Stimulated activated CD4-positive, alpha-beta T cell treated with anti-CD3 and anti-CD28 coated beads, Interleukin-4, amount 100 ng/mL, for 4 hours (primary cell): ENCODE measurements around the gene PMS1.
"Not testable (repeated sequence)": the region's sequence is repeated elsewhere in the genome, so short reads cannot be mapped to it uniquely, and the experiment has no call there.

Experiments used
- DNase-seq, 2 experiments: peaks; one replicate each; pipeline ENCODE4 v3.0.0-alpha.2; 2020

PMS1 gene

DNA sequence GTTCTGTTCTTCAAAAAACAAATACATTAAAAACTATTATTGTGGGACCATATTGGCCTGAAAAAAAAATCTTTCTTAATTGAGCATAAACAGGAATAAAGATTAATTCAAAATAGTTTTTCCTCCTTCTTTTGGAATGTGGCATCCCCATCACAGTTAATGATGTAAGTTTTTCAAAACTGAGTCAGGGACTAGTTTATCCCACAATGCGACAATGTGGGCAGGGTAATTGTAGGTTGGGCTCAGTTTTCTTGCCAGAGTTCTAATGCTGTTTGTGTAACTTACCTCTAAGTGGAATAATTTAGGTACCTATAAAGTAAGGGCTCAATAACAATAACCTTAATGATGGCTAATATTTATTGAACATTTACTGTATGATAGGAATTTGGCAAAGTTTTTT is 82.0 kb downstream of the PMS1 start:
- no peak for DNase-seq

DNA sequence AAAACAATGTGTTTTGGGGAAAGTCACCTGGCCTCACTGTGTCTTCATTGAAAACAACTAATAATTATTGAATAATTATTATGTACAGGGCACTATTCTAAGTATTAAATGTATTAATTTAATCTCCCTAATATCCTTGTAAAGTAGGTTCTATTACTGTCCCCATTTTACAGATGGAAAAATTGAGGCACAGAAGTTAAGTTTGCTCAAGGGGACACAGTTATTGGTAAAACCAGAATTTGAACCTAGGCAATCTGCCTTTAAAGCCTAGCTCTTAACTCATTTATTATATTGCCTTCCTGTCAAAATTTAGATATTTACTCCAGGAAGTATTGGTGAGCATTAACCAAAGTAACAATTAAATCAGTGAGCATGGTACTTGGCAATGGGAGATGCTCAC is 84.6 kb downstream of the PMS1 start:
- DNase-seq: no peak

DNA sequence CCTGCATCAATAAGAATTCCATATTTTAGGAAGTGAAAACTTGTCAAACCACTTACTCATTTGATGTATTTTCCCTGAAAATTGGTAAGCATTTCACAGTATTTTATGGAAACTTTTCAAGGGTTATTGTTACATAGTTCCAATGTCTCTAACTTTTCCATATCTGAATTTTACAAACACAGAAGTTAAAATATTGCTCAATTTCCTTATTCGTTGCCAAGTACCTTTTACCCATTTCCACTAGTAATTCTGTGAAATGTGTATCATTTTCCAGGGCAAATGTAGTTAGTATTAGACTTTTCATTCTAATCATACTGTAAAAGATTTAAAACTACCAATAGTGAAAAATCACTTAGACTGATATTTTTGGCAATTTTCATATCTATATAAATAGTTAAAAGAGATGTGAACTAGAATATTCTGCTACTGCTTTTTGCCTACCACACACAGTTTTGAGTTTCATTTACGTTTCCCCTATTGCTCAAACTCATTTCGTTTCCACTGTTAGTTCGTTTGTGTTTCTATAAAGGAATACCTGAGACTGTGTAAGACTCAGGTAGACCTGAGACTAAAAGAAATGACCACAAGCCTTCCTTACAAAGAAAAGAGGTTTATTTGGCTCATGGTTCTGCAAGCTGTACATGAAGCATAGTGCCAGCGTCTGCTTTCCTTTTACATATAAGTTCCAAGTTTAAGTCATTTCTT is 86.3 kb downstream of the PMS1 start:
- no peak for DNase-seq

DNA sequence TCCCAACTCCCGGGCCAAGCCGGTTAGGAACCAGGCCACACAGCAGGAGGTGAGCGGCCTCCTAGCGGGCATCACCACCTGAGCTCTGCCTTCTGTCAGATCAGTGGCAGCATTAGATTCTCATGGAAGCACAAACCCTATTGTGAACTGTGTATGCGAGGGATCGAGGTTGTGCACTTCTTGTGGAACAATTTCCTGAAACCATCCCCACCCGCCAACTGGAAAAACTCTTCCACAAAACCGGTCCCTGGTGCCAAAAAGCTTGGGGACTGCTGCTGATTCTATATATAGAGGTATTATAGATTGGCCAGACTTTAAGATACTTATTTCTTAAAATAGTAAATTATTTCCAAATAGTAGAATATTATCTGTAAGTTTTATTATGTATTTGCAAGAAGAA is 89.4 kb downstream of the PMS1 start:
- no peak for DNase-seq

DNA sequence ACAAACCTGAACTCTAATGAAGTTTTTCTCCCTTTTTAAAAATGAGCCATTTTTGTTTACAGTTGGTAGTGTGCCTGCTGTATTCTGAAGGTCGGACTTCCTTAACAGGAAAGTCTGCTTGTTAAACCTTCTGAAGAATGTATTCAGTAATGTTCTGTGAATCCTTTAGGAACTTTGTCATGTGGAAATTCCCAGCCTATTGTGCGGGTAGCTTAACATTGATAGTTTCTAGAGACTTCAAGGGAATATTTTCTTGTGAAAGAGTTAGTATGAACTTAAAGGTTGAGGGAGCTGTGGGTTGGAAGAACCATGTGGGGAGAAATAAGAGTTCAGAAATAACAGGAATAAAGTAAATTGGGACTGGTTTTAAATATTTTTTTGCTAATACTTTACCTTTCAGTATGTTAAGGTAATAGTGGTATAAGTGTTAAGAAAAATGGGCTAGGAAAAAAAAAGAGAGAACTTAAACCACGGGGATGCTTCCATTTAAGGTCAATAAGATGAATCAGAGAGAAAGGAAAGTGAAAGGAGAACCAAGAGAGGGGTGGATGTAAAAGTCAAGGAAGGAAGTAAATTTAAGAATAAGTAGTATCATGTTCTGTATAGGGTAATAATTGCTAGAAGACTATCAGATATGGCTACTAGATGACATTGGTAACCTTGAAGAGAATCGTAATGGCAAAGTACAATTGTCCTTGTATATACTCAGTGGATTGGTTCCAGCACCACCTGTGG is 90.5 kb downstream of the PMS1 start:
- no peak for DNase-seq

DNA sequence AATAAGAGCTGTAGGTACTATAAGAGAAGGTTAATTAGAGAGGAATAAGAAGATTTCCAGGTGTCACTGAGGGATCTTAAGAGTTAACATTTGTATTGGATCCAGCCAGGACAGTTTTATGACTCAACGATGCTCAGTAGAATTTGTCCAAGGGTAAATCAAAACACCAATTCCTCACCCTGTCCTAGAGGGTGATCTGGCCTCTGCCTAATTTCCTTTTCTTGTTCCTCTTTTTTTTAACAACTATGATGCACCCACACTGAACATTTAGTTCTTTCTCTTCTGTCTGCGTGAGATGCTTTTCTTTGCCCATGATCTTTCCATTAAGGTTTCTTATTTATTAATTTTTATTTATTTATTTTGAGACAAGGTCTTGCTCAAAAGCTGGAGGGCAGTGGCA is 92.0 kb downstream of the PMS1 start:
- no peak for DNase-seq

DNA sequence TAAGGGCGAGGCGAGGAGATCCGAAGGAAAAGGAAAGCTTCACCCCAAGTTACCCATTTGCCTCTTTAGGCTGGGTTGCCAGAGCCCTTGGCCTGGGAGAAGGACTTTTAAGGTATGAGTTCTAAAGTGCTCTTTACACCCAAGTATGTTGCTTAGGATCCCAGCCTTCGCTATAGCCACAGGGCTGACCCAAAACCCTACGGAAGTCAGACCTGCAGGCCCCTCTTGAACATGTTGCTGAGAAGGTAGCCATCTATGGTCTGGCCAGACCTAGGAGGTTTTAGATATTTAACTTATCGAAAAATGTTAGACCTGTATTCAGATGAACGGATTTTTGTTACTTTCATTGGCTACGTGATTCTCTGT is 95.4 kb downstream of the PMS1 start:
- DNase-seq: no peak

DNA sequence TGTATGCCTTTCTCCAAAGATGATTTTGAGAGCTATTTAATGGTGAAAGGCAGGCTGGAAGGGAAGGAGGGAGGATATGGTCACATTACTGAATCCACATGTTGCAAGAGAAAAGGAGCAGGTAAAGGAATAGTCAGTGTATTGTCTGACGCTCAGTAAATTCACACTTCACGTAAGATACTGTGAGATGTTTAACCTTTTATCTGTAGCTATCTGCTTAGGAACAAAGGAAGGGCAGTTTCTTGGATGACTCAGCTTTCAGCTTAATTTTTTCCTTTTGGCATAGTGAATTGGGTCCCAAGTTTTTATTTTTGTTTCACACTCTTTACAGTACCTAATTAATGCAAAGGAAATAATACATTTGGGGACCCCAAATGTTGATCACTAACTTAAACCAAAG is 96.2 kb downstream of the PMS1 start:
- DNase-seq: no peak

DNA sequence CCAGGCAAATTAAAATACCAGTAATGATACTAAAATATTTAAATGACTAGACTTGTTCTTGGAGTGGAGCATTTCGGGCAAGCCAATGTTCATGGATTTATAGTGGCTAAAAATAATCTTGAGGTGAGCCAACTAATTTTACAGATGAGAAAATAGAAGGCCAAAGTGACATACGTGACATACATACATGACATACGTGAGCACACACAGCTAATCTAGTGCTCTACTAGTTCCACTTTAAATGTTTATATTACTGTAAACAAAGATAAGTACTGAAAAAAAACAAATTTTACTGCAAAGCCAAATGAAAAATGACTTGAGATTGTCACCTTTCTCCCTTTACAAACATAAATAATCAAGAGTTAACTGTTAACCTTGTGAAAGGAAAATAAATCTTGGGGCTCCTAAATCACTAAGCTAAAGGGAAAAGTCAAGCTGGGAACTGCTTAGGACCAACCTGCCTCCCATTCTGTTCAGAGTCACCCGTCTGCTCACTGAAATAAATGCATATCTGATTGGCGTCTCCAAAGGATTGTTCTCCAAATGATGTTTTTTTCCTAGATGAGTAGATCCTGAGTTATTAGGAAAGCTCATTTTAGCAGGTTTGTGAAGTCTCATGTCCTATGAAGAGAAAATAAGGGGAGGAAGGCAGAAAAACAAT is 96.7 kb downstream of the PMS1 start:
- DNase-seq: no peak

DNA sequence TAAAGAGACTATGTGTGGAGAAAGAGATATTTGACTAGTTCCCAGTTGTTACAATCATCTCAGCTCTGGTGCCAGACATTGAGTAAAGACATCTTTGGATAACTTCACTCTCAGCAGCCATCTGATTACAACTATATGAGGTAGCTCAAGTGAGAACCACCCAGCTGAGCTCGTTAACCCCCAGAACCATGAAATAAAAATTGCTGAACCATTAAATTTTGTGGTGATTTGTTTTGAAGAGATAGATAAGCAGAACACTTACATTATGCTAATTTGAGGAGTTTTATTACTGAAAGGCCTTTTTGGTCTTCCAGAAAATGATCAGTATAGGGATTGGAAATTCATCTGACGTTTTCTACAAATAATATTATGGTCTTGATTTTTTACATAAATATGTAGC is 101.1 kb downstream of the PMS1 start:
- no peak for DNase-seq

DNA sequence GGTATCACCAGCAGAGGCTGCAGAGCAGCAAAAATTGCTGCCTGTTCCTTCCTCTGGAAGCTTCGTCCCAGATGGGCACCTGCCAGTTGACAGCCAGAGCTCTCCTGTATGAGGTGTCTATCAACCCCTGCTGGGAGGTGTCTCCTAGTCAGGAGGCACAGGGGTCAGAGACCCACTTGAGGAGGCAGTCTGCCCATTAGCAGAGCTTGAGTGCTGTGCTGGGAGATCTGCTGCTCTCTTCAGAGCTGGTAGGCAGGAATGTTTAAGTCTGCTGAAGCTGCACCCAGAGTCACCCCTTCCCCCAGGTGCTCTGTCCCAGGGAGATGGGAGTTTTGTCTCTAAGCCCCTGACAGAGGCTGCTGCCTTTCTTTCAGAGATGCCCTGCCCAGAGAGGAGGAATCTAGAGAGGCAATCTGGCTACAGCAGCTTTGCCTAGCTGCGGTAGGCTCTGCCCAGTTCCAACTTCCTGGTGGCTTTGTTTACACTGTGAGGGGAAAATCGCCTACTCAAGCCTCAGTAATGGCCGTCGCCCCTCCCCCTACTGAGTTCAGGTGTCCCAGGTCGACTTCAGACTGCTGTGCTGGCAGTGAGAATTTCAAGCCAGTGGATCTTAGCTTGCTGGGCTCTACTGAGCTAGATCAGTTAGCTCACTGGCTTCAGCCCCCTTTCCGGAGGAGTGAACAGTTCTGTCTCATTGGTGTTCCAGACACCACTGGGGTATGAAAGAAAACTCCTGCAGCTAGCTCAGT is 108.5 kb downstream of the PMS1 start:
- not testable (repeated sequence) for DNase-seq

DNA sequence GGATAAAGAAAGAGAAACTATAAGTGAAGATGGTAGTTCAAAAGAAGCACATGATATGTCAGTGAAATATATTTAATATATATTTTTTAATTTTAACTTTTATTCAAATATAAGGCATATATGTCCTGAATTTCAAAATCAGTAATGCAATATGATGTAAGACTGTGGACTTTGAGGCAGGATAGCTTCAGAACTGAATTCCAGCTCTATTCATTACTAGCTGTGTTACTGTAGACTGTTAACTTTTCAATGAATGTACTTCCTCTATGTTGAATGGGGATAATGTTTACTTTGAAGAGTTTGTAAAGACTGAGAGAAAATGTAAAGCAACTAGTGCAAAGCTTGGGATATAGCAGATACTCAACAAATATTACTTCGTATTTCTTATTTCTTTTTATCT is 112.6 kb downstream of the PMS1 start:
- no peak for DNase-seq

DNA sequence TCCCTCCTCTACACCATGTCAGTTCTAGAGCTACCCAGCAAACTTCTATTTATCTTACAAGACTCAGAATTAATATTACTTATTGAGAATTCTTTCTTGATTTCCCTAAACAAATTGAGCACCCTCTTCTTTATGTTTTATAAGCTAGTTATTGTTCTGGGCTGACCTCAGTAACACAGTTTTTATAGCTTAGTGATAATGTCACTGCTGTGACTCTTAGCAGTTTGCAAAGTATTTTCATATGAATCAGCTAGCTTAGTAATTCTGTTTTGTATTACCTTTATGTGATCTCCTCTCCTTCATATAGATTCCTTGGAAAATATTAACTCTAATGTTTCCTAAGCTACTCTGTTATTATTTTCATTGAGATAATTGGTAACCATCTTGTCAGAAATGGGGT is 114.9 kb downstream of the PMS1 start:
- no peak for DNase-seq

DNA sequence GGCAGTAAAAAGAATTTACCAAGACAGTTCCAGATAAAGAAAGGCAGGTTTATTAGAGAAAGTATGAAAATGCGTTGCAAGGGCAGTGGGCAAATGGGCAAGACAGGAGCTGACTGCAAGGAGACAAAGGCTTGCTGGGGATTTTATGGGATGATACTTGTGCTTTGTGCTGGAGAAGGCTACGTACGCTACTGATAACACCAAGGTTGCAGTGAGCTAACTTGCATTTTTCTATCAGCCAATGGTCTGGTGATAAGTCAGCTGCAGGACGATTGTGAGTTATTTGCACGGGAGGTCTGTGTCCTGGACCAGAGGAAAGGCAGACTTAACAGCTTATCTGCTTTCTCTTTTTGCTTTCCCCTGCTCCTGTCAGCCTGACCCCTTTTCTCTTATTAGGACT is 116.5 kb downstream of the PMS1 start:
- no peak for DNase-seq

DNA sequence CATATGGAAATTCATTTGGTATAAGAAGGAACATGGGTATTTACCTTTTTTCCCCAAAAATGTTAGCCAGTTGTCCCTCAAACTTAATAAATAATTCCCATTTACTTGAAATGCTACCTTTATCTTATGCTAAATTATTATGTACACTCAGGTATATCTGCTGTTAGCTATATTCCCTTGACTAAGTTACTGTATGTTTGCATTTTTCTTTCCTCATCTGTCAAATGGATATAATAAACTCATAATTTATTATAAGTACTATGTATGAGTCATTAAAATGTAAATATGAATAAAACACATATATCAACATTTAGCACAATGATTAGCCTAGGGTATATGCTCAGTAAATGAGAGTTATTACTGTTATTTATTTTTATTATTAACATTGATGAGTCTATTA is 117.4 kb downstream of the PMS1 start:
- no peak for DNase-seq

DNA sequence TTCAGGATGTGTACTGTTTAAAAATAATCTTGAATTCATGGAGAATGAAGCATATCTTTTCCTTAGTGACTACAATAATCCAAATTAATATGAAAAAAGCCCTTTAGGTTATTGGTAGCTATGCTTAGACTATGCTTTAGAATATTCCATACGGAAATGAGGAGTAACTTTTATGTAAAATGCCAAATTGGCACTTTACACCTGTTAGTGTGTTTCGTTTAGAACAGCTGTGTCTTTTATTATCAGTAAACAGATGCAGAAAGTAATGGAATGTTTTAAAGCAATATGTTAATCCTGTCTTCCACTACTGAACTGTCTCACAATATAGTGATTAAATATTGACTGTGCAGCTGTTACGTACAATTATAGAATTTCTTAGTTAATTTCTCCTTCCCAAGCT is 129.6 kb downstream of the PMS1 start:
- DNase-seq: no peak

DNA sequence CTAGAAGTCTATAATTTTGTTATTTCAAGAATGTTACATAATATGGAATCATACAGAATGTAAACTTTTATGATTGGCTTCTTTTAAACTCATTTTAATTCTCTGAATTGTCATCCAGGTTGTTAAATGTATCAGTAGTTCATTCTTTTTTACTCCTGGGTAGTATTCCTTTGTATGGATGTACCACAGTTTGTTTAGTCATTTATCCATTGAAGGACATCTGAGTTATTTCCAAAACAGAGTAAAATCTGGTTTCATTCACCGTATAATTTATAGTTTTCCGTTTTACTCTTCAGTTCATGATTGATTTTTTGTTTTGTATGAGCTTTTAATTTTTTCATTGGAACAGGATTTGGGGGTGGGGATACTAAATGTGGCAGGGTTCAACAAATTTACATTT is 132.4 kb downstream of the PMS1 start:
- no peak for DNase-seq
